GM18870 (cell line): ENCODE data around the gene ZNF674.
"Not testable (repeated sequence)": the region's sequence is repeated elsewhere in the genome, so short reads cannot be mapped to it uniquely, and the experiment has no call there.

Source experiments
- ATAC-seq: cut with Tn5 transposase; IDR thresholded peaks from one replicate; pipeline ENCODE4 v1.9.1; 2021; ENCODE audit warnings: moderate library complexity; ENCODE audit not compliant: unreplicated experiment

Gene ZNF674

DNA sequence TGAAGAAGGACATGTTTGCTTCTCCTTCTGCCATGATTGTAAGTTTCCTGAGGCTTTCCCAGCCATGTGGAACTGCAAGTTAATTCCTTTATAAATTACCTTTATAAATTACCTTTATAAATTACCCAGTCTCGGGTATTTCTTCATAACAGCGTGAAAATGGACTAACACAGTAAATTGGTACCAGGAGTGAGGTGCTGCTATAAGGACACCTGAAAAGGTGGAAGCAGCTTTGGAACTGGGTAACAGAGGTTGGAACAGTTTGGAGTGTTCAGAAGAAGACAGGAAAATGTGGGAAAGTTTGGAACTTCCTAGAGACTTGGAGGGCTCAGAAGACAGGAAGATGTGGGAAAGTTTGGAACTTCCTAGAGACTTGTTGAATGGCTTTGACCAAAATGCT, 66.6 kb downstream of the ZNF674 start:
- ATAC-seq = not testable (repeated sequence)

DNA sequence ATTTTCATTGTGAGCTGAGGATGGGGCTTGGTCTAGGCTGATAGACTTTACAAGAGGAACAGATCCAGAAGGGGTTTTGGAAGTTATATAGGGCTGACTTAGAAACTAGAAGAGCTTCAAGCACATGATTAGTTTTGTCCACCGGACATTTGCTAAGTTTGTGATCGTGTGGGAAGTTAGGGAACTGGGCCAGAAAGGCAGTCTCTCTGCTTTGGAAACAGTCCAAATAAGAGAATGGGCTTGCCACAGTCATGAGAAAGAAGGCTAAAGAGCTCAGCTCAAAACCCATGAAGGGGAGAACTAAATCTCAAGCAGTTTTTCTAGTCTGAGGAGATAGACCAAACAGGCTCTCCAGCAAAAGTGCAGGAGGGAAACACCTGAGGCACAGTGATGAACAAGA, 67.8 kb downstream of the ZNF674 start:
- no peak for ATAC-seq

DNA sequence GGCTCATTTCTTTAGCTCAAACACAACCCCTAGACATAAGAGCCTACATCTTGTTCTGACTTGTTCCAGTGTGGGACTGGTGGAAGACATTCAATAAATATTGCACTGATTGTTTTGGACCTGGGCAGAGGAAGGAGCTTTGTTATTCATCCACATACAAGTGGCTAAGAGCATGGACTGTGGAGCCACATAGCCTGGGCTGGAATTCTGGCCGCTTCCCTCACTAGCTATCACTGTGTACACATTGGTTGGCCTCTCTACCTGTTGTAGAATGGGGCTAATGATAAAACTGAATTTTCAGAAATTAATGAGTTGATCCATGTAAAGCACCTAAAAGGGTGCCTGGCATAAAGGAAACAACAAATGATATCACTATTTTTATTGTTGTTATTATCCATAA, 80.0 kb downstream of the ZNF674 start:
- ATAC-seq = no peak

DNA sequence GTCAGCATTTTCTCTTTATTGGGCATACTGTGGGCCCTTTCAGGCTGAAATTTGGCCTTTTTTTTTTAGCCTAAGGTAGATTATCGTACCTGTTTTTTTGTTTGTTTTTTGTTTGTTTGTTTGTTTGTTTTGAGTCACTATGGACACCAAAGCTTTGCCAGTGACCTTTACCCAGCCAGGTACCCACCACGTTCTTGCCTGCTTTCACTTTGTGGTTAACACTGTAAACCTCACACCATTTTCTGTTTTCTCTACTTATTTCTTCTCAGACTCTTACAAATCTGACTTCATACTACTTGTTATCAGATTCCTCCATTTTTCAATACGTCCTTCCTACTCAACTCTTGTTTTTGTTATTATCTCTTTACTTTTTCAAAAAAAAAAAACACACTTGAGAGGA, 81.5 kb downstream of the ZNF674 start:
- no peak for ATAC-seq

DNA sequence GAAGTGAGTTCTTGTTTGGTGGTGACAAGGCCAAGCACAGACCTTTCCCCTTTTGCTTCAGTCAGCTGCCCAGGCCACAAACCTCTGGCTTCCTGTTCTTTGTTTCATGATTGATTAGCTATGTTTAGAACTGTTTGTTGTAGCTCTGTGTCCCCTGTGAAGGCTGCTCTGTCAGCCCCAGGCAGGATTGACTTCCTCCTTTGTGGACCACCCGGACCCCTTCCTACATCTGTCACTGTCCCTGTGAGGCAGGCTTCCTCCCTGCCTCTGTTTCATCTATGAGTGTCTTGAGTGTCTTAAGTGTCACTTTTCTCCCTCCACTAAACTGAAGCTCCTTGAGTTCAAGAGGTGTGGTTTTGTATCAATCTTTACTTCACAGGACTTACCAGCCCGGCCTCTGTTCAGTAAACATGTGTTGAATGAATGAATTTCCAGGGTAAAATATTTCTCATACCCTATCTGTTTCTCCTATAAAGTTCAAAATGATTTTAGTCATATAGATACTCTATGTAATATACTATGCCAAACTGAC, 83.5 kb downstream of the ZNF674 start:
- ATAC-seq = peak; percentile 93

DNA sequence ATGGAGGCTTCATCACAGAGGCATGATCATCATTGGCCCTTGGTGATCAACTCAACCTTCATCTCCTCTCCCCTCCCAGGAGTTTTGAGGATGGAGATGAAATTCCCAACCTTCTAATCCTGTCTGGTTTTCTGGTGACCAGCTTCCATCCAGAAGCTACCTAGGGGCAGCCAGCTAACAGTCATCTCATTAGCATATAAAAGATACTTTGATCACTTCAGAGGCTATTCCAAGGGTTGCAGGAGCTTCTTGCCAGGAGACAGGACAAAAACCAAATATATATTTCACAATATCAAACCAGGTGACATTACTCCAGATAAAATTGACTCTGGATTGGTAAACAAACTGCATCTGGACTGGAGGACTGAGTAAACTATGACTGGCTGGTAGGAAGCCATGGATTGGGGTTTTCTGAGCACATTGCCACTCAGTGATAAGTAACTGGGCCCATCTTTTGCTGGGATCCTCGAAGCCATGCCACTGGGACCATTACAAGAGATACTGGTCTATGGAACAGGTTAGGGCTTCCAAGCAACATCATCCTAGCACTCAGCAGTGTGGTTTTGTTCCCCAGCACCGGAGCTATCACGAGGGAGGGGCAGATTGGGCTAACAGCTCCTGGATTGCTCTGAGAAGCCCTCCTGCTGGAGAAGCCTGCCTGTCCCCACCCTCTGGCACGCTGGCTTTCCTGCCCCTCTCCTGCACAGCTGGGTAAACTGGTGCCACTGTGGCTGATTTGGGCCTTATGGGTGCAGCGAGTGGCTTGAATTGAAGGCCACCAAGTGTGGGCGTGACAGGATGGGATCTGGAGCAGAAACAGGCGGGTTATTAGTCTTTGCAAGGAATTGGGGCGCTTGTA, 84.2 kb downstream of the ZNF674 start:
- not testable (repeated sequence) for ATAC-seq

DNA sequence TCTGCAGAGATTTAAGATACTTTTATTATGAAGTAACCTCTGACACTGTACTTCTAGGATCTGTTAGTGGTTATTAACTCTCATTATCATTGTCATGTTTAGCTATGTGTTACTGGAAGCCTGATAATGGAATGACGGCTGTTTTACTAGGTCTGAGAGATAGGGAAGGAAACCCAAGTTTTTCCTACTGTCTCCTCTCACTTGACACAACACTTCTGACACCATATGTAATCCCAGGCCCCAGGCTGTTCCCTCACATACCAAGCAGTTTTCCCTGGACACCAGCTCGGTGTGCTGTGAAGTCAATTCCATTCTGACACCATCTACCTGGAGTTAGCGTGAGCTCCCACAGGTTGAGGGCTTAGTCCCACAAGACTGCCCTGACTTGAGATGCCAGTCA, 85.6 kb downstream of the ZNF674 start:
- no peak for ATAC-seq

DNA sequence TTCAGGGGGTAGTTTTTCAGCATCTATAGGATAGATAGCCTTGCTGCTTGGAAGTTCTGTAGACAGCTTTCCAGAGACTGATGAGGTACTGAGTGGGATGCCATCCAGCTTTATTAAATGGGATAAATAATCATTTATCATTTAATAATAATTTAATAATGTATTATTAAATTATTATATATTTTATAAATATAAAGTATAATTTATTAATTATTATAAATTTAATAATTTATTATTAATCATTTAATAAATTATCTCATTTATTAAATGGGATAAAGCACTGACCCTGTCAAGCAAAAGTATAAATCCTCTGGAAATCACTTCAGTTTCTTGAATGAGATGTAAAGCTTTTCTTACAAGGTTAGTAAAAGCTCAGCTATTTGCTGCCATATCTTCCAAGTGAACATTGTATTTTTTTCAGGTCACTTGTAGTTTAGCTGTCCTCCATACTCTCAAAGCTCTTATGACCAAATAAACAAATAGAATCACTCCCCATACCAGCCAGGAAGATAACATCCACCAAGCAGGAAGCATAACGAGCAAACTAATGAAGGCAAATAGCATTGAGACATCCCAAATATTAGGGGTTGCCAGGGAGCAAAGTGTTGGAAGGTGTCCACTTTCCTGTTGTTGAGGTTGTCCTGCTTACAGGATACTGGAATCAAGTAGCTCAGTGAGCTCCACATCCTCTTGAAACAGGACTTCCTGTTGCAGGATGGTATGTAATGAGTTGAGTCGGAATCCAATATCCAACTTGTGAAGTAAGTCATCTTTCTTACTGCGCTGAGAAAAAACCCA, 88.9 kb downstream of the ZNF674 start:
- no peak for ATAC-seq
